GM12878 (cell line): ENCODE measurements around the gene COL26A1.

Experiments
- RAD21 ChIP-seq: IDR thresholded peaks from 2 replicates; pipeline ENCODE4 v1.6.1; 2011; ENCODE audit warnings: mild to moderate bottlenecking, low read depth, low read length, moderate library complexity; ENCODE audit not compliant: insufficient read depth
- TARDBP ChIP-seq: IDR thresholded peaks from 2 replicates; pipeline ENCODE4 v1.6.1; 2016; ENCODE audit warnings: borderline replicate concordance
- ZNF384 ChIP-seq: IDR thresholded peaks from 2 replicates; pipeline ENCODE4 v1.6.1; 2012; ENCODE audit warnings: low read depth, mild to moderate bottlenecking, low read length, improper control_type of control experiment, borderline replicate concordance
- TF ChIP-seq, protein P1 (sequence below): fragments of 450-650 bp; IDR thresholded peaks from 2 replicates; pipeline ENCODE4 v1.6.1; 2017; ENCODE audit warnings: mild to moderate bottlenecking, moderate library complexity

DNA sequence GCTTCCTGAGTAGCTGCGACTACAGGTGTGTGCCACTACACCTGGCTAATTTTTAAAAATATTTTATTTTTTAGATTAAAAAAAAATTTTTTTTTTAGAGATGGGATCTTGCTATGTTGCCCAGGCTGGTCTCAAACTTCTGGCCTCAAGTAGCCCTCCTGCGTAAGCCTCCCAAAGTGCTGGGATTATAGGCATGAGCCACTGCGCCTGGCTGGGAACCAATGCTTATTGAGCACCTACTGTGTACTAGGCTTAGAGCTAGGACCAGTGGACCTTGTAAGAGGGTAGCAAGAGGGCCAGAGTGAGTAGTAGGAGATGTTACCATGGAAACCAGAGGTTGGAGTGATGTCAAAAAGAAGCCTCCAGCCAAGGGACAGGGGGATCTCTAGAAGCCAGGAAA is 31.2 kb downstream of the COL26A1 start:
- TF ChIP-seq ZNF384 = no peak
- TF ChIP-seq RAD21 = no peak
- TF ChIP-seq, protein P1, sequence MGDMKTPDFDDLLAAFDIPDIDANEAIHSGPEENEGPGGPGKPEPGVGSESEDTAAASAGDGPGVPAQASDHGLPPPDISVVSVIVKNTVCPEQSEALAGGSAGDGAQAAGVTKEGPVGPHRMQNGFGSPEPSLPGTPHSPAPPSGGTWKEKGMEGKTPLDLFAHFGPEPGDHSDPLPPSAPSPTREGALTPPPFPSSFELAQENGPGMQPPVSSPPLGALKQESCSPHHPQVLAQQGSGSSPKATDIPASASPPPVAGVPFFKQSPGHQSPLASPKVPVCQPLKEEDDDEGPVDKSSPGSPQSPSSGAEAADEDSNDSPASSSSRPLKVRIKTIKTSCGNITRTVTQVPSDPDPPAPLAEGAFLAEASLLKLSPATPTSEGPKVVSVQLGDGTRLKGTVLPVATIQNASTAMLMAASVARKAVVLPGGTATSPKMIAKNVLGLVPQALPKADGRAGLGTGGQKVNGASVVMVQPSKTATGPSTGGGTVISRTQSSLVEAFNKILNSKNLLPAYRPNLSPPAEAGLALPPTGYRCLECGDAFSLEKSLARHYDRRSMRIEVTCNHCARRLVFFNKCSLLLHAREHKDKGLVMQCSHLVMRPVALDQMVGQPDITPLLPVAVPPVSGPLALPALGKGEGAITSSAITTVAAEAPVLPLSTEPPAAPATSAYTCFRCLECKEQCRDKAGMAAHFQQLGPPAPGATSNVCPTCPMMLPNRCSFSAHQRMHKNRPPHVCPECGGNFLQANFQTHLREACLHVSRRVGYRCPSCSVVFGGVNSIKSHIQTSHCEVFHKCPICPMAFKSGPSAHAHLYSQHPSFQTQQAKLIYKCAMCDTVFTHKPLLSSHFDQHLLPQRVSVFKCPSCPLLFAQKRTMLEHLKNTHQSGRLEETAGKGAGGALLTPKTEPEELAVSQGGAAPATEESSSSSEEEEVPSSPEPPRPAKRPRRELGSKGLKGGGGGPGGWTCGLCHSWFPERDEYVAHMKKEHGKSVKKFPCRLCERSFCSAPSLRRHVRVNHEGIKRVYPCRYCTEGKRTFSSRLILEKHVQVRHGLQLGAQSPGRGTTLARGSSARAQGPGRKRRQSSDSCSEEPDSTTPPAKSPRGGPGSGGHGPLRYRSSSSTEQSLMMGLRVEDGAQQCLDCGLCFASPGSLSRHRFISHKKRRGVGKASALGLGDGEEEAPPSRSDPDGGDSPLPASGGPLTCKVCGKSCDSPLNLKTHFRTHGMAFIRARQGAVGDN = no peak
- TF ChIP-seq TARDBP = no peak
